Muscle of back (tissue), 13 donors: ENCODE measurements around the gene RAB5B. TPM values are rescaled to one million over a fixed set of nuclear protein-coding genes. Genes with fewer than 3 reads are reported as not detected.

Experiments used
- DNase-seq, 3 donors: peaks; one replicate each; pipeline versions ENCODE4 v3.0.0 to v3.0.0-alpha.2; 2013
- long read RNA-seq, 9 donors: transcript quantifications; one replicate each; lab custom pipeline, GENCODE V29; 2026
- polyA plus RNA-seq, 10 donors: library from polyadenylated mRNA; unstranded; fragments of 120-200 nt; gene quantifications; one replicate each; pipeline ENCODE4 v1.2.1, GENCODE V29; 2013; ENCODE audit not compliant: insufficient read length in 10 of 10

Gene RAB5B
- 100 to 1,000 TPM in 9 of 10 donors, 10 to 100 TPM in 1; 99.4 to 141 (median 121) TPM for polyA plus RNA-seq
- long read RNA-seq, donor 1, full-length matches to known transcripts = 39 of 183 reads
- long read RNA-seq, donor 1, partial matches to known transcripts = 144 of 183 reads
- long read RNA-seq, donor 1, other reads (novel, unspliced or antisense) = 0 of 183 reads
- long read RNA-seq, donor 2, full-length matches to known transcripts = 32 of 69 reads
- long read RNA-seq, donor 2, partial matches to known transcripts = 37 of 69 reads
- long read RNA-seq, donor 2, other reads (novel, unspliced or antisense) = 0 of 69 reads
- long read RNA-seq, donor 3 = 0 reads
- long read RNA-seq, donor 4, full-length matches to known transcripts = 40 of 123 reads
- long read RNA-seq, donor 4, partial matches to known transcripts = 83 of 123 reads
- long read RNA-seq, donor 4, other reads (novel, unspliced or antisense) = 0 of 123 reads
- long read RNA-seq, donor 5, full-length matches to known transcripts = 39 of 107 reads
- long read RNA-seq, donor 5, partial matches to known transcripts = 68 of 107 reads
- long read RNA-seq, donor 5, other reads (novel, unspliced or antisense) = 0 of 107 reads
- long read RNA-seq, donor 6, full-length matches to known transcripts = 35 of 117 reads
- long read RNA-seq, donor 6, partial matches to known transcripts = 82 of 117 reads
- long read RNA-seq, donor 6, other reads (novel, unspliced or antisense) = 0 of 117 reads
- long read RNA-seq, donor 7, full-length matches to known transcripts = 34 of 91 reads
- long read RNA-seq, donor 7, partial matches to known transcripts = 57 of 91 reads
- long read RNA-seq, donor 7, other reads (novel, unspliced or antisense) = 0 of 91 reads
- long read RNA-seq, donor 8, full-length matches to known transcripts = 13 of 45 reads
- long read RNA-seq, donor 8, partial matches to known transcripts = 32 of 45 reads
- long read RNA-seq, donor 8, other reads (novel, unspliced or antisense) = 0 of 45 reads
- long read RNA-seq, donor 9, full-length matches to known transcripts = 5 of 5 reads
- long read RNA-seq, donor 9, partial matches to known transcripts = 0 of 5 reads
- long read RNA-seq, donor 9, other reads (novel, unspliced or antisense) = 0 of 5 reads

DNA sequence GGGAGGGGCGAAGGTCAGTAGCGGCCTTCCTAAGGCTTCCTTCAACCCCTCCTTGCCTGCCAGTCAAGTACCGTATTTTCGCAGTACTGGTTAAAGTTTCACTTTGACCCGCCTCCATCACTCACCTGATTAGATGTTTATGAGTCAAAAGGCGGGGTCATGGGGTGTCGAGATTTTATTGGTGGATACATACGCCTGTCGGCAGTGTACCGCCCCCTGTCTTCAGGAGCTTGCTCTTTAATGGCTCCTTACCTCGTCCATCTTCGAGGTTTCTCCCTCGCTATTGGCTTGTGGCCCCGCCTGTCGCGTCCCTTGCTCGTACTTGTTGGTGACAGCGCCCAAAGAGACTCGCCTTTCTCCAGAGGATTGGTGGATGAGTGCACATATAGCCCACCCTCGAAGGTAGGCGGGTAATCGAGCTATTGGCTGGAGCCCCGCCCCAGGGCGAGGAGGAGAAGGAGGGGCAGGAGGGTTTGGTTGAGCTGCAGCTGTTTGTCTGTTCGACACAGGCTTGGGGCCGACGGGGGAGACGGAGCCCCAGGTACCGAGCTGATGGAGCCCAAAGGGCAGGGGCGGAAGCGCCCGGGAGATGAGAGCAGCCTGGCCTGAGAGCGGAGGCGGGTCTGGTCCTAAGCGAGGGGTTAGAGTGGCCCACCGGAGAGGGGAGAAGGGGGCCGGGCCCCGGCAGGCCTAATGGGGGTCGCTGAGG lies at the start of gene RAB5B:
Gene RAB5B (plus strand): TSS at position 480 of the 709 bp plus-strand sequence. CDS start 12,883 bp downstream, outside the sequence.
- DNase-seq = peak; percentile 99 to 100 (median 100)

DNA sequence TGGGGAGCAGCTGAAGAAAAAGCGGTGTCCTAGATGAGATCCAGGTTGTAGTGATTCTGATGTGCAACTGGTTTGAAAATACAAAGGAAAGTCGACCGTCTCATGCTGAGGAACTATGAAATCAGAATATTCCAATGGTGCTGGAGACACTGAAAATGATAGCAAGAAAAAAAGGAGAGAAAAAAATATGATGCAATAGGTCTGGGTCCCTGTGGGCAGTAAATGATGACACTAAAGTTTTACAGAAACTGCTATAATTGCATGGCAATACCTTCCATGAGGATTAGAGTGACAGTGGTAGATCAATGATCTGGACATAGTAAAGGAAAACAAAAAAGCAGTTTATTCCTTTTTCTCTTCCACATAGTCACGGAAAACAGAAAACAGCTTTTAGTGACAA lies 48.5 kb upstream of the RAB5B start:
- no peak for DNase-seq

- peak in 1 of 3 donors; percentile 11 for DNase-seq
These were observed 47.8 kb upstream of the RAB5B start for GRCh38 chr12:55925870-55926737.

GRCh38 chr12:55926738-55927587 lies 46.9 kb upstream of the RAB5B start:
- peak; percentile 94 to 98 (median 95) for DNase-seq

- DNase-seq = peak; percentile 61 to 90 (median 78)
These were observed 46.0 kb upstream of the RAB5B start, which contains the start of gene PYM1 for GRCh38 chr12:55927588-55928502. Gene PYM1, minus strand, starts transcription at chr12:55927894. Its CDS starts 133 bp downstream, at chr12:55927761.

- DNase-seq = peak in 2 of 3 donors; percentile 17 to 22
These were observed 44.5 kb upstream of the RAB5B start for GRCh38 chr12:55929306-55929791.

DNA sequence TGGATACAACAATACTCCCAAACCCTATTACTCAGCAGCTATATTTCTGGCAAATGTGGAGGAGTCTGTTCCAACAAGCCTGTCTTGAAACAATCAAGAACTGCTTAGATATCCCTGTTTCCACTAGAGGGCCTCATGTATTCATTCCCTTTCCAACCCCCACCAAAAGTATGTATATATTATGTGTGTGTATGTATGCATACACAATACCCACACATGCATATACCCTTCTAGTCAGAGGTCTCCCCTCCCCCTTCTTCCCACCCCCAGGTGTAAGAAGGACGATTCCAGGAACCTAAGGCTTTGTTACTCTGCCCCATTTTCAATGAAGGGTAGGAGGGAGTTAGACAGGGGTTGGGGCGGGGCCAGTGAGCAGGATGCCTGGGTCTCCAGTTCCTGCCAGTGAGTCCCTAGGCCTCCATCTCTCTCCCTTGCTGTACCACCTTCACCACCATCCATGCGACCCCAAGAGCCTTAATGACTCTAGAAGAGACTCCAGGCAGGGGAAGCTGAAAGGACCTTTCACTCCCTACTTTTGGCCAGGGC lies 43.0 kb upstream of the RAB5B start, which contains the start of gene DGKA:
Gene DGKA (plus strand): TSS at position 392 of the 546 bp plus-strand sequence. CDS start 5,342 bp downstream, outside the sequence.
- DNase-seq = peak; percentile 73 to 89 (median 74)

- no peak for DNase-seq
These were observed 42.5 kb upstream of the RAB5B start for GRCh38 chr12:55931317-55931779.

GRCh38 chr12:55931780-55932550 lies 41.9 kb upstream of the RAB5B start:
- DNase-seq = peak in 2 of 3 donors; percentile 77 to 86

- peak in 1 of 3 donors; percentile 27 for DNase-seq
These were observed 41.3 kb upstream of the RAB5B start for GRCh38 chr12:55932551-55932910.

- no peak for DNase-seq
These were observed 40.6 kb upstream of the RAB5B start for GRCh38 chr12:55933169-55933798.

GRCh38 chr12:55933799-55934742 lies 39.8 kb upstream of the RAB5B start:
- no peak for DNase-seq

- no peak for DNase-seq
These were observed 39.1 kb upstream of the RAB5B start for GRCh38 chr12:55934773-55935172.

GRCh38 chr12:55935738-55936151 lies 38.1 kb upstream of the RAB5B start:
- DNase-seq = peak in 2 of 3 donors; percentile 54 to 62

DNA sequence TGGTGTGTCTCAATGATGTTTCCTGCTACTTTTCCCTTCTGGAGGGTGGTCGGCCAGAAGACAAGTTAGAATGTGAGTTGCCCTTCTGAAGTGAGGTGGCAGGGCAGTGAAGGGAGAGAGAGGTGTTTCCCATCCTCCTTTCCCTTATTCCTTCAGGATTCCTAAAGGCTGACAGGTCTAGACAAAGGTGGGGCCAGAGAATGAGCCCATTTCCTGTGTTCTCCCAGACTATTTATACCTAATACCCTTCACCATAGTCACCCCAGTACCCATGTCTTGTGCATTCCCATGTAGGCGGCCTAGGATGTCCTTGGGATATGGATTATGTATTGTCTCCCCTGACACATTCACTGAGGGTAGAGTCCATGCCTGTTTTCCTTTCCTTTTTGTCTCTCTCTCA lies 35.9 kb upstream of the RAB5B start:
- DNase-seq = no peak
